Umbilical cord (tissue), 2 donors: ENCODE data around the gene LETMD1. TPM values are rescaled to one million over a fixed set of nuclear protein-coding genes. Genes with fewer than 3 reads are reported as not detected.
"Not testable (repeated sequence)": the region's sequence is repeated elsewhere in the genome, so short reads cannot be mapped to it uniquely, and the experiment has no call there.

Source experiments
- DNase-seq: peaks from one replicate; pipeline ENCODE4 v3.0.0-alpha.2; 2015; ENCODE audit warnings: low spot score
- total RNA-seq: library from RNA; depleted of rRNA; stranded (reverse); fragments of >200 nt; gene quantifications from one replicate; pipeline ENCODE4 v1.2.3, GENCODE V29; 2014; ENCODE audit warnings: low replicate concordance; ENCODE audit not compliant: insufficient read depth

LETMD1 gene
- total RNA-seq, 1 donor from 2014 or later = 27.9 TPM

DNA sequence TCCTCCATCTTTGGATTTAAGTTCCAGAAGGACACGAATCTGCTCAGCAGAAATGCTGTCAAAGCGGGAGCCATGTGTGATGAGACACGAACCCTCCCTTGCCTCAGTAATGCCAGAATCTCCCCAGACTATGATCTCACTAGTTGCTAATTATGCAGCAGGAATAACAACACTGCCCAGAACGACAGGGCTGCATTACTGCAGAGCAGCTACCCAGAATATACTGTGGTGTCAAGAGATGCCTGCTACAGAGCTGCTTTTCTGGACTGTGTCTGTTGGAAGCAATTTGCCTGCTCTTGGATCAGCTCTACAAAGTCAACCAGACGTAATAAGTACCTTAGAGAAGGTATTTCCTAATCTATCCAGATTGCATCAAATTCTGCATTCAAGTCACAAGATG lies 29.8 kb downstream of the LETMD1 start:
- DNase-seq = peak; percentile 42

DNA sequence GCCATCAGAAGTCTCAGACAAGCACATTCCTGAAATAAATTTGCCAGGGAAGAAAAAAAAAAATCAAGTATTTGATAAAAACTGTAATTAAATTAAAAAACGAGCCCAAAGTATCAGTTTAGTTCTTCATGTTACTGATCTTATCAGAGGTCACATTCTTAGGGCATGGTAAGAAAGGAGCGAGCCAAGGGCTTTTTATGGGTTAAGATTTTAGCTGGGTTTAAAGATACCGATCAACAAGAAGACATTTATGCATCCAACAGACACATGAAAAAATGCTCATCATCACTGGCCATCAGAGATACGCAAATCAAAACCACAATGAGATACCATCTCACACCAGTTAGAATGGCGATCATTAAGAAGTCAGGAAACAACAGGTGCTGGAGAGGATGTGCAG lies 30.2 kb downstream of the LETMD1 start:
- not testable (repeated sequence) for DNase-seq

DNA sequence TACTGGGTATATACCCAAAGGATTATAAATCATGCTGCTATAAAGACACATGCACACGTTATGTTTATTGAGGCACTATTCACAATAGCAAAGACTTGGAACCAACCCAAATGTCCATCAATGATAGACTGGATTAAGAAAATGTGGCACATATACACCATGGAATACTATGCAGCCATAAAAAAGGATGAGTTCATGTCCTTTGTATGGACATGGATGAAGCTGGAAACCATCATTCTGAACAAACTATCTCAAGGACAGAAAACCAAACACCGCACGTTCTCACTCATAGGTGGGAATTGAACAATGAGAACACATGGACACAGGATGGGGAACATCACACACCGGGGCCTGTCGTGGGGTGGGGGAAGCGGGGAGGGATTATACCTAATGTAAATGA lies 30.7 kb downstream of the LETMD1 start:
- DNase-seq = not testable (repeated sequence)

DNA sequence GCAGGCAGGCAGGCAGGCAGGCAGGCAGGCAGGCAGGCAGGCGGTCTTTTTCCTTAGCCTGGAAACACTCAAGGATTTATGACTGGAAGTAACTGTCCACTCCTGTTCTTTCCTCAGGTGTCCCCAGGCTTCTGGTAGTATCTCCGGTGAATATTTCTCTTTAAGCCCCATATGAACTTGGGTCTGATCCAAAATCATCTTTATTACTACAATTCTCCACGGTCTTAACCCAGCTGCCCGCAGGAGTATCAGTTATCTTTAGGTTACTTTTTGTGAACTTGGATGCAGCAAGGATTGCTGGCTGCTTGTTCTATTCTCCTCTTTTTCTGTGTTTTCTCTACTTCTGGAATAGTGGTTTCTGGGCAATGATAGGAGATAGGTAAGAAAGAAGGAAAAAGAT lies 32.0 kb downstream of the LETMD1 start:
- no peak for DNase-seq

DNA sequence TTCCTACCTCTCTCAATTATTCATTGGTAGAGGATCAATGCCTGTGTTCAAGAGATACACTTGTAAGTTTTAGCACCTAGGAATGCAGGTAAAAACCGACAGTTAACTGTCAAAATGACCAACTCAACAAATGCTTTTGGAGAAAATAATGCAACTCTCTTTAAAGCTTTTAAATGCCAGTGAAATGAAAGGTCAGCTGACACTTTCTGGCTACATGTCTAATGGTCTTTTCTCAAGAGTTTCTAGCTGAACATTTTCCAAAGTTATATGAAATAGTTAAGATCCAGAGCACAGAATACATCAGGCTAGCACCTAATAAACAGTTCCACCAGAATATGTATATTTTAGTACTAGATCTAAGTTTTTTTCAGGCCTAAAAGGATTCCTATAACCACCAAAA lies 33.3 kb downstream of the LETMD1 start:
- DNase-seq = no peak

DNA sequence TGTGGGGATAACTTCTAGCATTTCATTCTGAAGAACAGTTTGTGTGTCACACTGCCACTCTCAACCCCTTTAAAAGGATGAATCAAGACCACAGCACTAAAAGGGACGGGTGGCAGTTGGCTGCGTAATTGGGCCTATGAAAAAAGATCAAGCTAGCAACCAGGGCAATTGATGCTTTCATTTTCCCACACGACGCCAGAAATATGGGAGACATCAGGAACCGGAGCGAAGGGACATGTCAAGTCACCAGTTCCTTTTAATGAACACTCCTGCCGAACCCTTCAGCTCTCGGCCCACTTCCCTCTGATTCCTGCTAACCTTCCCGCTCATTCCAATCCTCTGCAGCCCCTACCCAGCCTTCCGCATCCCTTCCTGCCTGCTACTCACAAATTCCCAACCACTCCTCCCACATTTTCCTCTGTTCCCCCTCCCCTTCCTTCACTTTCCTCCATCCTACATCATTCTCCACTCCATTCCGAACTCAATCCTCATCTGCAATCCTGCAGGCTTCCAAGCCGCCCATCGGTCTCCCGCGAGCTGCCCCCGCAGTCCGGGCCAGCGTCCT lies 34.5 kb downstream of the LETMD1 start:
- DNase-seq = peak; percentile 63

DNA sequence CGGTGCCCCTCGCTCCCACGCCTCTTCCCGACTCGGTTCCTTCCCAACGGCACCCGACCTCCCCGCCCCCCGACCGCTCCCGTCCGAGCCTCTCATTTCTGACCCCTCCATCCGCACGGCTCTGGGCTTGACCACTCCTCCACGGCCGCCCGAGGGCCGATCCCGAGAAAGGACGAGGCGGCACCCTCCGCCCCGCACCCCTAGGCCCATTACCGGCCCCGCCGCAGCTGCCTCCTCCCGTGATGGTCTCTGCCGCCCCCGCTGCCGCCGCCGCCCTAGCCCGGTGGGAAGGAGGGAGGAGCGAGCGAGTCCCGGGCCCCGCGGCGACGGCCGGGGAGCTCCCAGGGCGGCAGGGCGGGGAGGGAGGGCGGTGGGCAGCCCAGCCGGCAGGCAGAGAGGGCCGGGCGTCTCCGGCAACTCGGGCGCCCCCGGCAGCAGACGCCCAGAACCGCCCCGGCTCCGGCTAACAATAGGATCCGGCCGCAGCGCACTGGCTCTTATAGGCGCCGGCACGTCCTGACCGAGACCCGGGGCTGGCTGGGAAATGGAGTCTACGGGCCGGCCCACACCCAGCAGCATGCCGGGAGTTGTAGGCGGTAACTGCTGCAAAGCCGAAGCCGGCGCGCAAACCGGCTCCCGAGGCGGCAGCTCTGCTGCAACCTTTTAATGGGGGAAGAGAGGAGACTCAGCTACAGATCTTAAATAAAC lies 35.2 kb downstream of the LETMD1 start, which contains the start of gene CSRNP2:
TSS of gene CSRNP2 (minus strand) at position 471 of the 708 bp plus-strand sequence. CDS start 7,035 bp downstream, outside the sequence.
- peak; percentile 98 for DNase-seq

DNA sequence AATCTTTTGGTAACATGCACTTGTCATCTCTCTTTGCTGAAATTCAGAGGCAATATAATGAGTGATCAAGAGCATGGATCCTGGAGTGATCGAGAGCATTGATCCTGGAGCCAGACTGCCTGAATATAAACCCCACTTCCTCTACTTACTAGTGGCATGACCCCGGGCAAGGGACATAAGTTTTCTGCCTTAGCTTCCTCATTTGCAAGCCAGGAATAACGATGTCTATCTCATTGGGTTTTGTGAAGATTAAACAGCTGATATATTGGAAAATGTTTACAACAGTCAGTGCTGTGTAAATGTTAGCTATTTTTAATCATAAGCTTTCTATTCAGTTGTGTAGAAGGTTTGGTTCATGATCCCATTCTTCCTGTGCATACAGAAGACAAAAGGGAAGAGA lies 37.6 kb downstream of the LETMD1 start:
- no peak for DNase-seq

DNA sequence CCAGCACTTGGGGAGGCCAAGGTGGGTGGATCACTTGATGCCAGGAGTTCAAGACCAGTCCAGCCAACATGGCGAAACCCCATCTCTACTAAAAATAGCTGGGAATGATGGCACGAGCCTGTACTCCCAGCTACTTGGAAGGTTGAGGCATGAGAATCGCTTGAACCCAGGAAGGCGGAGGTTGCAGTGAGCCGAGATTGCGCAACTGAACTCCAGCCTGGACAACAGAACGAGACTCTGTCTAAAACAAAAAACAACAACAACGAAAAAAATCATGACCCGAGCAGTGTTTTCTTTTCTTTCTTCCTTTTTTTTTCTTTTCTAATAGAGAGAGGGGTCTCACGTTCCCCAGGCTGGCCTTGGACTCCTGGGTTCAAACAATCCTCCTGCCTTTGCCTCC lies 38.8 kb downstream of the LETMD1 start:
- DNase-seq = no peak

DNA sequence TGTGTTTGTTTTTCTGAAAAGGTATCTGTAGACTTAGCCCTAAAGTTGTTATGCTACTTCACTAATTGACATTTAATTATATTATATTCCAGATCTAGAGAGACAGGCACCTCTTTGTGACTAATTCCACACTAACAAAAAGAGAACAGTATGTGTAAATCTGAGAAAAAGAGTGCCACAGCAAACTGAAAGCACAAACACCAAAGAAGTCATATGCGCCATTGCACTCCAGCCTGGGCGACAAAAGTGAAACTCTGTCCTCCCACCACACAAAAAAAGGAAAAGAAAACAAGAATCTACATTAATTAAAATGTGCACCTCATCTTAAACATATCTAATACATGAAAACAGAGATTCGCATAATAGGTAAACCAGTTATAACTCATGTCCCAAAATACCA lies 39.7 kb downstream of the LETMD1 start:
- no peak for DNase-seq

DNA sequence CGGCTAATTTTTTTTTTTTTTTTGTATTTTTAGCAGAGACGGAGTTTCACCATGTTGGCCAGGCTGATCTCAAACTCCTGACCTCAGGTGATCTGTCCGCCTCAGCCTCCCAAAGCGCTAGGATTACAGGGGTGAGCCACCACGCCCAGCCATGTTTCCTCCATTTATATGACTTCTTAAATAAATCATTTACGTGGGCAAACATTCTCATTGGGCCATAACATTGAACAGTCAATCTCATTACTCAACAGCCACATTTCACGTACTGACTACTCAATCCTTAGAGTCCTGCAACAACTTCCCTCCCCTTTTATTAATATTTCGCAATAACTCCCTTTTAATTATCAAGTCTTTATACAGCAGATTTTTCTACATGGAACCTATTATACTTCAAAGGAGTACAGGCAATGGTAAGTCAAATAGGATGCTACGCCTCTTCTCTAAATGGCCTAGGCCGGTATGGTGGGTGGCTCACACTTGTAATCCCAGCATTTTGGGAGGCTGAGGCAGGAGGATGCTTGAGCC lies 42.6 kb downstream of the LETMD1 start:
- no peak for DNase-seq

DNA sequence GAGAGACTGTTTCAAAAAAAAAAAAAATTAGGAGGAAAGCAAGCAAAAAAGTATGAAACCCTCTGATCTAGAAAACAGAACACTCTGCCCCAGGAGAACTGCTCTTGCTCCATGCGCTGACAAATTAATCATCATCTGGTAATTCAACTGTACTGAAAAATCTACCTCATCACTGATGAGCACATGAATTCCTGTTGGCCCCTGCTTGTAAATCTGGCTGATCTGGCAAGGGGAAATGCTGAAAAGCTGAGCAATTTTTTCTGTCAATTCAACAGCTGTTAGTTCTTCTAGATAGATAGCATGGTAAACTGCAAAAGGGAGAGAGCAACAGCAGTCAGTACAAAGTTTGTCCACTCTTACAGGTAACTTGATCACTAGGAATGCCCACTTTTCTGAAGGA lies 50.5 kb downstream of the LETMD1 start:
- DNase-seq = no peak

DNA sequence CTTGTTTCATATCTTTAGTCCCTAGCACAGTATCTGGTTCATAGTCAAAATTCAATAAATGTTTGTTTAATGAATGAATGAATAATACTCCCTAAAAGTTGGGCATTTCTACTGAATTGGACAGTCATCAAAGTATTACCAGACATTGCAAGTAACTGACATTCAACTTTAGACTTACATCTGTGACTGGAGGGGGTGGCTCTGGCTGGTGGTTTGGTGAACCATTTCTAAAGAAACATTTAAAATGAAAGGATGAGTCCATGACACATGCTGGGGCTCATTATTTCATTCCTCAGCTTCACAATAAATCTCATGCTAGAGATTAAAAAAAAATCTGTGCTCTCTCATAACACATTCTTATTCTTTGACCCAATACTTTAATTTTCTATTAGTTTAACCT lies 55.9 kb downstream of the LETMD1 start:
- DNase-seq = no peak

DNA sequence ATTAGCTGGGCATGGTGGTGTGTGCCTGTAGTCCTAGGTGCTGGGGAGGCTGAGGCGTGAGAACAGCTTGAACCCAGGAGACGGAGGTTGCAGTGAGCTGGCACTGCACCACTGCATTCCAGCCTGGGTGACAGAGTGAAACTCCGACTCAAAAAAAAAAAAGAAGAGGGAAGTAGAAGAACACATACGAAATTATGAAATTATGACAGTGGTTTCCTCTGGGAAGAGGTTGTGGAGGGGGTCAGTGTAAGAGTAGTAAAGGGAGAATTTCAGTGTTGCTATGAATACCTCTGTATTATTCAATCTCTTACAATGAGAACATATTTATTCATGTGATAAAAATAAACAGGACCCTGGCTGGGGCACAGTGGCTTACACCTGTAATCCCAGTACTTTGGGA lies 60.0 kb downstream of the LETMD1 start:
- DNase-seq = no peak

Other genes with a start within 250 kb of the LETMD1 start
- 1.9 TPM for gene TMPRSS12, start 205.4 kb upstream of the LETMD1 start, total RNA-seq
- not detected for gene HIGD1C, start 95.8 kb upstream of the LETMD1 start, total RNA-seq
- 76.6 TPM for gene SLC11A2, start 21.9 kb upstream of the LETMD1 start, total RNA-seq
- 19.7 TPM for gene CSRNP2, start 35.3 kb downstream of the LETMD1 start, total RNA-seq
- gene TFCP2, start 124.8 kb downstream of the LETMD1 start, total RNA-seq = 10.6 TPM
- 7.2 TPM for gene POU6F1, start 169.7 kb downstream of the LETMD1 start, total RNA-seq
- 51.0 TPM for gene DAZAP2, start 190.5 kb downstream of the LETMD1 start, total RNA-seq
- 3.1 TPM for gene SMAGP, start 222.1 kb downstream of the LETMD1 start, total RNA-seq